Lower leg skin (tissue), 3 donors: ENCODE measurements around the gene FAM177B.

Experiments used
- POLR2A ChIP-seq, 2 donors: fragments of 450-650 bp; IDR thresholded peaks; one replicate each; pipeline ENCODE4 v1.6.1; 2016 to 2017; ENCODE audit warnings: antibody characterized with exemption in 2 of 2, mild to moderate bottlenecking in 1 of 2, moderate library complexity in 1 of 2
- TF ChIP-seq, protein P1 (sequence below), 3 donors: fragments of 450-650 bp; IDR thresholded peaks; one replicate each; pipeline ENCODE4 v1.5.1; 2016; ENCODE audit warnings: antibody characterized with exemption in 3 of 3, mild to moderate bottlenecking in 3 of 3, moderate library complexity in 2 of 3

DNA sequence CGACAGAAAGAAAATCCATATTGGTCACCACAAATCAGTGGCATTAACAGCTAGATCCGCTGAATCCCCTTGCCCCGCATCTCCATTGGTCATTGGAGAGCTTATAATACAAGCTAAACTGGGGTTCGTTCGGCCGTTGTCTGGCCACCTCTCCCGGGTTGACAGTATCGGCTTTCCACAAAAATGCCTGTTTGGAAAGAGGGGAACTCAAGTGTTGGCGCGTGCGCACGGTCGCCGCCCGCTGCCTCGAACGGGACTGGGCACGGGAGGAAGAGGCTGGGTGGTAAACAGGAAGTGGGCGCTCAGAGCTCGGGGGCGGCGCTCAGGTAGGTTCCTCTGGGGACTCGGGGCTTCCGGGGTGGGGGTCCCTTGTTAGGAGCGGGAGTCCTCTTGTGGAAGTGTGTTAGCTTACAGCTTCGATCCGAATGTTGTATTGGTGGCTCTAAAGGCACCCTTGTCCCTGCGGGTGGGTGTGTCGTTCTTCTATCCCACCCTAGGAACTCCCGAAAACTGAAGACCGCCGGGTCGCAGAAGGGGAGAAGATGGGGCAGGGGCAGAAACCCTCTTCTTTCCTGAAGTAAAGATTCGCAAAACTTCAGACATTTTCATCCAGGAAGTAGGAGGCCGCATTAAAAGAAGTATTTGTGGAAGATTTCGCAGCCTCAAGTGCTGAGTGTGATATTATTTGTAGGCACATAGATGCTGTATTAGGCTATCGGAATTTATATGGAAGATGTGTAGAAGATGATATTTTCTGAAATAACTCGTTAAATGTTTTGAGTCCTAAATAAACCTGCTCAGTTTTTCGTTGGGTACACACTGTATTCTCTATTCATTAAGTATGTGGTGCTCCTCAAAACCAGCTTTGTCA is 23.7 kb upstream of the FAM177B start:
- TF ChIP-seq POLR2A (IDR thresholded peaks at IDR 0.05), result no peak
- TF ChIP-seq, protein P1, sequence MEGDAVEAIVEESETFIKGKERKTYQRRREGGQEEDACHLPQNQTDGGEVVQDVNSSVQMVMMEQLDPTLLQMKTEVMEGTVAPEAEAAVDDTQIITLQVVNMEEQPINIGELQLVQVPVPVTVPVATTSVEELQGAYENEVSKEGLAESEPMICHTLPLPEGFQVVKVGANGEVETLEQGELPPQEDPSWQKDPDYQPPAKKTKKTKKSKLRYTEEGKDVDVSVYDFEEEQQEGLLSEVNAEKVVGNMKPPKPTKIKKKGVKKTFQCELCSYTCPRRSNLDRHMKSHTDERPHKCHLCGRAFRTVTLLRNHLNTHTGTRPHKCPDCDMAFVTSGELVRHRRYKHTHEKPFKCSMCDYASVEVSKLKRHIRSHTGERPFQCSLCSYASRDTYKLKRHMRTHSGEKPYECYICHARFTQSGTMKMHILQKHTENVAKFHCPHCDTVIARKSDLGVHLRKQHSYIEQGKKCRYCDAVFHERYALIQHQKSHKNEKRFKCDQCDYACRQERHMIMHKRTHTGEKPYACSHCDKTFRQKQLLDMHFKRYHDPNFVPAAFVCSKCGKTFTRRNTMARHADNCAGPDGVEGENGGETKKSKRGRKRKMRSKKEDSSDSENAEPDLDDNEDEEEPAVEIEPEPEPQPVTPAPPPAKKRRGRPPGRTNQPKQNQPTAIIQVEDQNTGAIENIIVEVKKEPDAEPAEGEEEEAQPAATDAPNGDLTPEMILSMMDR (IDR thresholded peaks at IDR 0.05), result no peak
